Caco-2 (cell line): Measurements from ENCODE around the gene CDHR1. TPM values are rescaled to one million over a fixed set of nuclear protein-coding genes. Genes with fewer than 3 reads are reported as not detected.

Source experiments
- BruUV-seq: library from RNA; stranded (reverse); fragments of 400-500 nt; replicated peaks from 2 replicates; lab custom pipeline; 2021; lab: Mats Ljungman, UMichigan
- CTCF ChIA-PET: fragments of 300-600 bp; sonication (Branson Sonifier 250); formaldehyde crosslinking; loops from one replicate; lab custom pipeline; 2022; ENCODE audit warnings: antibody characterized with exemption; lab: Charles Lee
- POLR2A ChIA-PET: fragments of 300-600 bp; sonication (Branson Sonifier 250); formaldehyde crosslinking; loops from one replicate; lab custom pipeline; 2022; ENCODE audit warnings: antibody characterized with exemption; lab: Charles Lee
- DNase-seq, 2 experiments: peaks; one replicate each; pipeline versions ENCODE4 v3.0.0 to v3.0.0-alpha.2; 2020 to 2022
- H3K27me3 ChIP-seq: replicated peaks from 2 replicates; pipeline ENCODE4 v1.6.0; 2011; ENCODE audit warnings: low read length; ENCODE audit not compliant: control insufficient read depth, insufficient read depth
- H3K36me3 ChIP-seq: 2 replicates; pipeline ENCODE4 v1.5.1; 2011; ENCODE audit warnings: low read length; ENCODE audit not compliant: control insufficient read depth, insufficient read depth
- H3K4me1 ChIP-seq: fragments of 250-450 bp; sonication (Bioruptor Pico); 2 replicates; pipeline ENCODE4 v1.5.1; 2020; ENCODE audit warnings: mild to moderate bottlenecking
- H3K4me3 ChIP-seq: 2 replicates; pipeline ENCODE4 v1.5.1; 2011; ENCODE audit warnings: low read depth, mild to moderate bottlenecking, control low read depth, low read length
- H3K9me3 ChIP-seq: fragments of 250-450 bp; sonication (Bioruptor Pico); 2 replicates; pipeline ENCODE4 v1.5.1; 2020; ENCODE audit warnings: mild to moderate bottlenecking, moderate library complexity
- H3K27ac Mint-ChIP-seq: one replicate; pipeline ENCODE4 v1.8.0; 2022; ENCODE audit warnings: mixed read lengths; ENCODE audit not compliant: unreplicated experiment
- H3K27me3 Mint-ChIP-seq: one replicate; pipeline ENCODE4 v1.8.0; 2022; ENCODE audit warnings: mixed read lengths; ENCODE audit not compliant: insufficient read depth, unreplicated experiment
- H3K36me3 Mint-ChIP-seq: one replicate; pipeline ENCODE4 v1.8.0; 2022; ENCODE audit warnings: mild to moderate bottlenecking, mixed read lengths; ENCODE audit not compliant: insufficient read depth, unreplicated experiment
- H3K4me1 Mint-ChIP-seq: one replicate; pipeline ENCODE4 v1.8.0; 2022; ENCODE audit warnings: low read depth, mixed read lengths; ENCODE audit not compliant: unreplicated experiment
- H3K4me3 Mint-ChIP-seq: one replicate; pipeline ENCODE4 v1.8.0; 2022; ENCODE audit warnings: mild to moderate bottlenecking, moderate library complexity, mixed read lengths; ENCODE audit not compliant: unreplicated experiment
- H3K9me3 Mint-ChIP-seq: one replicate; pipeline ENCODE4 v1.8.0; 2022; ENCODE audit warnings: mixed read lengths; ENCODE audit not compliant: unreplicated experiment
- intact Hi-C: fragments of 100-400 bp; cut with micrococcal nuclease; formaldehyde crosslinking; loops from one replicate; pipeline ENCODE4 v1.10.0; 2022; ENCODE audit not compliant: unreplicated experiment
- total RNA-seq: library from RNA; stranded (reverse); gene quantifications from 2 replicates; pipeline ENCODE4 v1.2.3, GENCODE V29; 2022
- TF ChIP-seq, protein P1 (sequence below), 2 experiments: fragments of 200-600 bp in 1 of 2; IDR thresholded peaks; 1 replicate in 1 of 2; 2 replicates in 1 of 2; pipeline versions ENCODE4 v1.5.1 to v1.8.0; 2011 to 2022; ENCODE audit warnings: antibody characterized with exemption in 1 of 2, control low read depth in 1 of 2, inconsistent platforms in 1 of 2, low read depth in 1 of 2, low read length in 1 of 2, mild to moderate bottlenecking in 1 of 2, moderate library complexity in 1 of 2; ENCODE audit not compliant: insufficient read depth in 1 of 2, severe bottlenecking in 1 of 2, unreplicated experiment in 1 of 2

CDHR1 gene
- total RNA-seq, 1 experiment from 2014 or later = not detected

DNA sequence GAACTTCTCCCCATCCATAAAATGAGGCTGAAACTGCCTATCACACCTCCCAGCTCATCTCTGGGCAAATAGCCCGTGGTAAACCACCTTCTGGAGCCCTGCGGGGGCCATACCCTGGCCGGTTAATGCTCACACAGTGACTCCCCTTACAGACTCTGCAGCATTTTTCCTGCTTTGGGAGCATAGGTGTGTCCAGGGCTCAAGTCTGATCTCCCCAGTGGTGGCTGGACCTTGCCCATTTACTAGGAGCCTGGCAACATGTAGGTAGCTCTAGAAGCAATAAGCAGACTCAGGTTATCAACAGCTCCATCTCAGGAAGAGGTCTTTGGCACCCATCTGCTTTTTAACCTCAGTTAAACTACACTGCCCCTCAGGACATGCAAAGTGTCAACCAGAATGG is 5.5 kb upstream of the CDHR1 start:
- H3K4me3 Mint-ChIP-seq = no peak overlapping the region
- Histone ChIP-seq H3K9me3 (no peaks in the 10 kb centered on the region), H3K36me3 (no peaks in the 10 kb centered on the region), H3K4me1 (no peaks in the 10 kb centered on the region), H3K27me3 (peaks cover 4% of the 10 kb centered on the region; the same call in 1 of the 2 replicates), H3K4me3 (no peak overlapping the region)
- no peak for DNase-seq
- BruUV-seq = no TSS peak
- intact Hi-C loops = no loop called here
- TF ChIP-seq, protein P1, sequence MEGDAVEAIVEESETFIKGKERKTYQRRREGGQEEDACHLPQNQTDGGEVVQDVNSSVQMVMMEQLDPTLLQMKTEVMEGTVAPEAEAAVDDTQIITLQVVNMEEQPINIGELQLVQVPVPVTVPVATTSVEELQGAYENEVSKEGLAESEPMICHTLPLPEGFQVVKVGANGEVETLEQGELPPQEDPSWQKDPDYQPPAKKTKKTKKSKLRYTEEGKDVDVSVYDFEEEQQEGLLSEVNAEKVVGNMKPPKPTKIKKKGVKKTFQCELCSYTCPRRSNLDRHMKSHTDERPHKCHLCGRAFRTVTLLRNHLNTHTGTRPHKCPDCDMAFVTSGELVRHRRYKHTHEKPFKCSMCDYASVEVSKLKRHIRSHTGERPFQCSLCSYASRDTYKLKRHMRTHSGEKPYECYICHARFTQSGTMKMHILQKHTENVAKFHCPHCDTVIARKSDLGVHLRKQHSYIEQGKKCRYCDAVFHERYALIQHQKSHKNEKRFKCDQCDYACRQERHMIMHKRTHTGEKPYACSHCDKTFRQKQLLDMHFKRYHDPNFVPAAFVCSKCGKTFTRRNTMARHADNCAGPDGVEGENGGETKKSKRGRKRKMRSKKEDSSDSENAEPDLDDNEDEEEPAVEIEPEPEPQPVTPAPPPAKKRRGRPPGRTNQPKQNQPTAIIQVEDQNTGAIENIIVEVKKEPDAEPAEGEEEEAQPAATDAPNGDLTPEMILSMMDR (IDR thresholded peaks at IDR 0.05; ENCODE audit: insufficient read depth in 1 of 2, low read depth in 1 of 2, low read length in 1 of 2, severe bottlenecking in 1 of 2, unreplicated experiment in 1 of 2) = no peak
- no peaks in the 10 kb centered on the region for H3K4me1 Mint-ChIP-seq
- H3K27me3 Mint-ChIP-seq = peaks cover 15% of the 10 kb centered on the region
- H3K9me3 Mint-ChIP-seq = no peaks in the 10 kb centered on the region
- POLR2A ChIA-PET = no interaction called here
- CTCF ChIA-PET = no interaction called here
- H3K27ac Mint-ChIP-seq = no peak overlapping the region
- H3K36me3 Mint-ChIP-seq = no peaks in the 10 kb centered on the region

DNA sequence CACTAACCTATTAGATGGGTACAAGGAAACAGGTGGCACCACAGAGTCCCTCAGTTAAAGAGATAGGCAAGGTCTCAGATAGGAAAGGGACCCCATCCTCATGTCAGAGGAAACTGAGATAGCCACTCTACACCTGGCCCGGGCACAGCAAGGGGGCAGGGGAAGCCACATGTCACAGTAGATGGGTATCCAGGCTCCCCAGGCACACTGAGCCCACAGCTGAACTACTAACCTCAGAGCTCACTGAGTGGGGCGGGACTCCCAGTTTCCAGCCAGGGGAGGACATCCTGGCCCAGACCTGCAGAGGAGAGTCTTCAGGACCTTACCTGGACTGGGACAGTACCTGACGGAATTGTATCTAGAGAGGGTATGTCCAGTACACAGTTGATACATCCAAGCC is 3.7 kb upstream of the CDHR1 start:
- no peaks in the 10 kb centered on the region for H3K4me1 Mint-ChIP-seq
- Histone ChIP-seq H3K27me3 (peaks cover 7% of the 10 kb centered on the region), H3K36me3 (no peaks in the 10 kb centered on the region), H3K4me3 (no peak overlapping the region), H3K4me1 (no peaks in the 10 kb centered on the region), H3K9me3 (no peaks in the 10 kb centered on the region)
- no peaks in the 10 kb centered on the region for H3K9me3 Mint-ChIP-seq
- no peaks in the 10 kb centered on the region for H3K36me3 Mint-ChIP-seq
- no TSS peak for BruUV-seq
- peaks cover 17% of the 10 kb centered on the region for H3K27me3 Mint-ChIP-seq
- TF ChIP-seq, protein P1 (IDR thresholded peaks at IDR 0.05; ENCODE audit: insufficient read depth in 1 of 2, low read depth in 1 of 2, low read length in 1 of 2, severe bottlenecking in 1 of 2, unreplicated experiment in 1 of 2) = no peak
- ChIA-PET CTCF (no interaction called here), POLR2A (no interaction called here)
- H3K27ac Mint-ChIP-seq = no peak overlapping the region
- DNase-seq = no peak
- H3K4me3 Mint-ChIP-seq = no peak overlapping the region
- intact Hi-C loops = no loop called here

DNA sequence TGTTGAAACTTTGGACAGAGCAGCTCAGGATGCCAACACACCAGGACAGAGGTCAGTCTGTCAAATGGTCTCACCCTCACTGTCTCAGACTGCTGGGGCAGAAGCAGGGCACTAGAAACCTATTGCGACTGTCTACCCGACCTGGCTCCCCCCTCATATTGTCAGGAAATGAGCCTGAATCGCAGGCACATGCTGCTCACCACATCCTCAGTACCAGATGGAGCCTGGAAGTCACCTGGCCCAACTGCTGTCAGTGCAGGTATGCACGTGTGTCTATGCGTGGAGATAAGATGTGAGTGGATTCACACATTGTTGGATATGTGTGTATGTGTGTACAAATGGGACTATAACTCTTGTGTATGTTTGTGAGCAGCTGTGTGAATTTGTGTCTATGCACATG is 3.2 kb upstream of the CDHR1 start:
- Histone ChIP-seq H3K27me3 (peaks cover 9% of the 10 kb centered on the region), H3K36me3 (no peaks in the 10 kb centered on the region), H3K4me3 (no peak overlapping the region), H3K9me3 (no peaks in the 10 kb centered on the region), H3K4me1 (no peaks in the 10 kb centered on the region)
- CTCF ChIA-PET = no interaction called here
- POLR2A ChIA-PET = no interaction called here
- TF ChIP-seq, protein P1 (IDR thresholded peaks at IDR 0.05; ENCODE audit: insufficient read depth in 1 of 2, low read depth in 1 of 2, low read length in 1 of 2, severe bottlenecking in 1 of 2, unreplicated experiment in 1 of 2) = no peak
- Mint-ChIP-seq H3K36me3 (no peaks in the 10 kb centered on the region), H3K4me3 (no peak overlapping the region), H3K27me3 (peaks cover 20% of the 10 kb centered on the region), H3K27ac (no peak overlapping the region), H3K9me3 (no peaks in the 10 kb centered on the region), H3K4me1 (no peaks in the 10 kb centered on the region)
- no TSS peak for BruUV-seq
- intact Hi-C loops = no loop called here
- DNase-seq = no peak
